GM19372 (cell line): ENCODE data around the gene NEK8.

ENCODE experiments used
- ATAC-seq: cut with Tn5 transposase; IDR thresholded peaks from one replicate; pipeline ENCODE4 v1.9.1; 2021; ENCODE audit warnings: mild to moderate bottlenecking, low read depth, moderate library complexity; ENCODE audit not compliant: unreplicated experiment

Gene NEK8

GRCh38 chr17:28743243-28744103, 14.9 kb downstream of the NEK8 start, which contains the start of gene TRAF4:
Gene TRAF4, plus strand, starts transcription at chr17:28744011. Its CDS starts 102 bp downstream, at chr17:28744113.
- peak; percentile 70 for ATAC-seq

GRCh38 chr17:28744104-28744971, 15.8 kb downstream of the NEK8 start:
- peak; percentile 33 for ATAC-seq

- ATAC-seq, result no peak
Observed at GRCh38 chr17:28744972-28745785, 16.6 kb downstream of the NEK8 start.

GRCh38 chr17:28745786-28746411, 17.3 kb downstream of the NEK8 start:
- ATAC-seq, result no peak

- no peak for ATAC-seq
Observed at GRCh38 chr17:28746611-28747050, 18.0 kb downstream of the NEK8 start.

- no peak for ATAC-seq
Observed at GRCh38 chr17:28747051-28747691, 18.6 kb downstream of the NEK8 start.

GRCh38 chr17:28747801-28748750, 19.5 kb downstream of the NEK8 start:
- no peak for ATAC-seq

GRCh38 chr17:28748852-28749515, 20.4 kb downstream of the NEK8 start:
- ATAC-seq, result no peak

GRCh38 chr17:28749516-28750177, 21.1 kb downstream of the NEK8 start:
- no peak for ATAC-seq

- peak; percentile 75 for ATAC-seq
Observed at GRCh38 chr17:28750178-28751047, 21.8 kb downstream of the NEK8 start.

GRCh38 chr17:28751600-28752366, 23.2 kb downstream of the NEK8 start:
- ATAC-seq, result no peak

- ATAC-seq, result no peak
Observed at GRCh38 chr17:28755486-28755885, 26.9 kb downstream of the NEK8 start.

- ATAC-seq, result no peak
Observed at GRCh38 chr17:28756049-28756804, 27.6 kb downstream of the NEK8 start.

GRCh38 chr17:28758411-28759121, 30.0 kb downstream of the NEK8 start:
- no peak for ATAC-seq
